Retinal pigment epithelial cell (primary cell): Measurements from ENCODE around the gene CTRB2.

Source experiments
- DNase-seq: peaks from one replicate; pipeline ENCODE4 v3.0.0-alpha.2; 2010; ENCODE audit warnings: low read depth
- H3K4me3 ChIP-seq: 2 replicates; pipeline ENCODE4 v1.5.1; 2011; ENCODE audit warnings: mild to moderate bottlenecking, low read length, control low read depth, moderate library complexity
- TF ChIP-seq, protein P1 (sequence below): conservative IDR thresholded peaks from 2 replicates; pipeline ENCODE4 v1.5.1; 2011; ENCODE audit warnings: low read depth, low read length, control low read depth, inconsistent platforms

The CTRB2 gene

DNA sequence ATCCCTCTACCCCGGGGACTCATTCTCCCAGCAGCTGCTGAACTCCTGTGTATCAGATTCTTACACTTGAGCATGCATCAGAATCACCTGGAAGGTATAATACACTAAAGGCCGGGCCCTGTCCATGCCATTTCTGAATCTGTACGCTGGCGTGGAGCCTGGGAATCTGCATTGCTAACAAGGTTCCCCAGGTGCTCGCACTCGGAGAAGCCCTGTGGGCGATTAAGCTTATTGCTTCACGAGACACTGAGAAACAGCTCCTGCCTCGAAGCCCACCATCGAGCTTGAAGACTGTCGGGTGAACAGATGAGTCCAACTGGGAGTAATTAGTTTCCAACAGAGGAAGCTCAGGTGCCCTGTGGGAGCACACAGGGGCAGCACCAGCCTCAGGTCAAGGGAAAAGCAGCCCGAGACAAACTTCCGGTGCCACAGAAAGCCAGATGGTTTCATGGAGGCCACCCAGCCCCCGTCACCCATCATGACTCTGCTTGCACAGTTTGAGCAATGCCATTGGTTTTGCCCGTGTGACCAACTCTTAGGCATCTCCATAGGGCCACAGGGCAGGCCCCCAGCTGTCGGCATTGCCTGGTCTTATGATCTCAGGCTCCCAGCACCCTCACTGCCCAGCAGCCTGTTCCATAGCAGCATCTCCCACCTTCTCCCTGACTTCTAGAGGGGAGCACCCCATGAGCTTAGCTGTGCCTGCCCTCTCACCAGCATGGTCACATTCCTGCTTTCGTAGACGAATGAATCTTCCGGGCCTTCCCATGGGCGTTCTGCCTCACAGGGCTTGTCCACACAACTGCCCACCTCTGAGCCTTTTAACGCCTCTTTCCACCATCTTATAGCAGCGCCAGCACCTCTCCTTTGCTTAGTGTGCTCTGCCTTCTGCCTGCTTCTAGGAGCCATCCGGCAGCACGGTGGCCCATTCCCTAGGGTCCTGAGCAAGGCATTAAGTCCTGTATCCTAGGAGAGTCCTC, 10.9 kb downstream of the CTRB2 start:
- no peak for DNase-seq
- TF ChIP-seq, protein P1, sequence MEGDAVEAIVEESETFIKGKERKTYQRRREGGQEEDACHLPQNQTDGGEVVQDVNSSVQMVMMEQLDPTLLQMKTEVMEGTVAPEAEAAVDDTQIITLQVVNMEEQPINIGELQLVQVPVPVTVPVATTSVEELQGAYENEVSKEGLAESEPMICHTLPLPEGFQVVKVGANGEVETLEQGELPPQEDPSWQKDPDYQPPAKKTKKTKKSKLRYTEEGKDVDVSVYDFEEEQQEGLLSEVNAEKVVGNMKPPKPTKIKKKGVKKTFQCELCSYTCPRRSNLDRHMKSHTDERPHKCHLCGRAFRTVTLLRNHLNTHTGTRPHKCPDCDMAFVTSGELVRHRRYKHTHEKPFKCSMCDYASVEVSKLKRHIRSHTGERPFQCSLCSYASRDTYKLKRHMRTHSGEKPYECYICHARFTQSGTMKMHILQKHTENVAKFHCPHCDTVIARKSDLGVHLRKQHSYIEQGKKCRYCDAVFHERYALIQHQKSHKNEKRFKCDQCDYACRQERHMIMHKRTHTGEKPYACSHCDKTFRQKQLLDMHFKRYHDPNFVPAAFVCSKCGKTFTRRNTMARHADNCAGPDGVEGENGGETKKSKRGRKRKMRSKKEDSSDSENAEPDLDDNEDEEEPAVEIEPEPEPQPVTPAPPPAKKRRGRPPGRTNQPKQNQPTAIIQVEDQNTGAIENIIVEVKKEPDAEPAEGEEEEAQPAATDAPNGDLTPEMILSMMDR = no peak
- H3K4me3 ChIP-seq = no peak overlapping the region

DNA sequence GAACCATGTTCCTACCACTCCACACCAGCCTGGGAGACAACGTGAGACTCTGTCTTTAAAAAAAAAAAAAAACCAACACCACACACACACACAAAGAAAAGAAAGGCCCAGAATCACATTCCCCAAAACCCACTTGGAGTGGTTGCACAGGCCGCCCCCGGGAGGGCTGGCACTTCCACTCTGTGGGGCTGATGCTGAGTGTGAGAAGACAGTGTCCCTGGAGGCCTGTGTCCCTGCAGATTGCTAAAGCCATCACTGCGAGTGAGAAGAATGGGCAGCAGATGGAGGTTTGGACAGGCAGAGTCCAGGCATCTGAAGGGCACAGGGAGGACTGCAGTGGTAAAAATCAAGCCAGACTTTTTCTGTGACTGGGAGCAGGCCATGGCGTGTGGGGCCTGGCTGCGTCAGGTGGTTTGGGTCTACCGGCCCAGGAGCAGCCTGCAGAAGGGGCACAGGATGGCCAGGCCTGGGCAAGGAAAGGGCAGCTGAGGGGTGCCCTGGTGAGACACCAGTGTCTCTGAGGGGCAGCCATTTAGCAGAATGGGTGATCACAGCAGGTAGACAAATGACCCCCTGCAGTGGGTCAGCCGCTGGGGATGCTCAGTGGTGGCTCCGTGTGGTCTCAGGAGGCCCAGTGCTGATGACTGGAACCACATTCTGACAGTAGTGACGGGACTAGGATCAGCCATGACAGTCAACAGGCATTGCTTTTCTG, 13.1 kb downstream of the CTRB2 start:
- no peak for DNase-seq
- TF ChIP-seq, protein P1 = no peak
- H3K4me3 ChIP-seq = no peak overlapping the region

DNA sequence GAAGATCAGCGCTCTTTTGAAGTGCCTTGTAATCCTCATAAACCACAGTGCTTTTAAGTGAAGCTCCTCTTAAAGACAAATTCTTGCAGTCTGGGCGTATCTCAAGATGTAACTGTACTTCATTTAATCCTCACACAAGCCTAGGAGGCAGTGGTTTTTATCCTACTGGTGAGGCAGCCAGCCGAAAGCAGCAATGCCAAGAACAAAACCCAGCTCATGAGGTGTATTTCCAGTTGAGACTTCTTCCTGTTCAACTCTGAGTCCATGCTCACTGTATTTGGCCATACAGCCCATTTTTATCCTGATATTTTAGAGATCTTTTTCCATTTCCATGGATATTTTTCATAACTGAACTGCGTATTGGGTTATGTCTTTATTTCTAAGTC, 13.7 kb downstream of the CTRB2 start:
- no peak for DNase-seq

DNA sequence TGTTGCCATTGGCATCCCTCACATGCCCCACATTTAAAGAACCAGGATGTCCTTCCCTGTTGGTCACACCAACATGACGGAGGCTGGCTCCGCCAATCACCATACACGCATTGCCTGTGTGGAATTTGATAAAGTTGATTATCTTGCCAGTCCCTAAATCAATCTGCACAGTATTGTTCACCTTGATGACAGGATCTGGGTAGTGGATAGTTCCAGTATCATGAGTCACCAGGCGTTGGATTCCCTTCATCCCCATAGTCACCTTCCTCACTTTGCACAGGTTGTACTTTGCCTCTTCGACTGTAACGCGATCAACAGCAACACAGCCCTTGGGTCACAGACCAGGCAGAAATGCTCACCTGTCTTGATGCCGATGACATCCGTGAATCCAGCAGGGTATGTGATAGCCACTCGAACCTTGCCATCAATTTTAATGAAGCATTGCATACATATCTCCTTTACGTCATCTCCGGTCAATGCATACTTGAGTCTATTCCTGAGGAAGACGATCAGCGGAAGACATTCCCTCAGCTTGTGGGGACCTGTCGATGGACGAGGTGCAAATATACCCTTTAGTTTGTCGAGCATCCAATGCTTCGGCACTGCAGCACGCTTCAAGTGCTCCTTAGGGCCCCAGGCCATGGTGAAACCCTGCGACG, 14.2 kb downstream of the CTRB2 start:
- DNase-seq = no peak
- no peak overlapping the region for H3K4me3 ChIP-seq
- TF ChIP-seq, protein P1 = no peak

More for the DNA sequence above, 13.7 kb downstream of the CTRB2 start:
- TF ChIP-seq, protein P1 = no peak
- H3K4me3 ChIP-seq = no peak overlapping the region

DNA sequence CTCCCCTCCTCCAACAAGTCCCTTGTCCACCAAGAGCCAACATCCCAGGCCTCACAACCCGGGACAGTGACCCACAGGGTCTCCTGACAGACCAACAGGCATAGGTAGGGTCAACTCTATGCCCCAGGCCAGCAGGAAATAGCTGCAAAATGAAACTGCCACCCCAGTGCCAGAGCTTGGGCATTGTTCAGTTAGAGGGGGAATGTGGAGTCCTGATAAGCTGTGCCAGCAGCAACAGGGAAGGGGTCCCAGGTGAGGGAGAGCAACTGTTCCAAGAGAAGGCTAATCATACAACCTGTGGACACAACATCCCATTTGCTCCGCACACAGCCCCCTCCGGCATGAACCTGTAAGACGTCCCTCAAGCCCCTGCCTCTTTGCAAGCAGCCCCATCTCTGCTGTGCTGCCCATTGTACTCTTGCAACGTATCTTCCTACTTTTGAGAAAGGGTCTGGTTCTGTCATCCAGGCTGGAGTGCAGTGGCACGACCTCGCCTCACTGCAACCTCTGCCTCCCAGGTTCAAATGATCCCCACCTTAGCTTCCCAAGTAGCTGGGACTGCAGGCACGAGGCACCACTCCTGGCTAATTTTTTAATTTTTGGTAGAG, 17.2 kb downstream of the CTRB2 start:
- TF ChIP-seq, protein P1 = no peak
- no peak overlapping the region for H3K4me3 ChIP-seq
- no peak for DNase-seq

DNA sequence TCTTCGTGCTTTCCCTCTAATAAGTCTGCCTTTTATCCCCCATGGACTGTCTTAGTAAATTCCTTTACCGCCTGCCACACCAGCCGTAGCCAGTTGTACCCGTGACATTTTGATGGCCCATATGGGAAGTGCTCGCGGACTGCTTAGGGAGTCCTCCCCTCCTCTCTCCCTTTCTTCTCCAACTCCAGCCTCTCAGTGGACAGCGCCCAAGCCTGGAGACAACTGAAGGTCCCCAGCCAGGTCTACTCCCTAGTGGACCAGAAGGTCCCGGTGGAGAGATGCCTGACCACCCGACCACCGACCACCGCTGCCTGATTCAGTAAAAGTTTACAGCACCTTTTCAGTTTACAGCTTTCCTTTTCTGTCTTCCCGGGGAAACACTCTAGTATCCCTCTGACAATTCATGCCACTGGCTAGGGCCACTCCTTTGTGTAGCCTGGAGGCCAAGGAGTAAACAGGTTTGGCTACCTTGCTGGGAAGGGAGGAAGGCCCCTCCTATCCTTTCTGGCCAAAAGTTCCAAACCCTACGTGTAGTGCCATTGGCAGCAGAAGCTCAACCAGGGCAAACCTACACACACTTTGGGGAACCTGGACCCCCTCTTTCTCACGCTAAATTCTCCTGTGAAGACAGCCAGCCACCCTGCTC, 18.0 kb downstream of the CTRB2 start:
- TF ChIP-seq, protein P1 = no peak
- no peak for DNase-seq
- no peak overlapping the region for H3K4me3 ChIP-seq
